ENCODE results near the gene CDCA7L. TPM values are rescaled to one million over a fixed set of nuclear protein-coding genes. Genes with fewer than 3 reads are reported as not detected.

Gene CDCA7L
- total RNA-seq (10 to 100 TPM in 1 of 2 donors, 1 to 10 TPM in 1; 7.3 to 22.6 TPM), polyA plus RNA-seq (1 to 10 TPM; 2.2 to 3.5 TPM)

- Histone ChIP-seq H3K4me1 (ENCODE audit: control insufficient read depth in 4 of 4, insufficient read depth in 4 of 4, low read length in 3 of 4) (peaks cover 1 to 16% (median 4%) of the 10 kb centered on the region in 4 donors), H3K9me3 (ENCODE audit: control insufficient read depth in 4 of 4, low read length in 3 of 4) (no peaks in the 10 kb centered on the region), H3K9ac (ENCODE audit: low read depth in 1 of 2, low read length in 2 of 2) (peak within 1 kb of the TSS; percentile 24 to 32), H3K27me3 (ENCODE audit: control insufficient read depth in 4 of 4, insufficient read depth in 4 of 4, low read length in 3 of 4) (no peaks in the 10 kb centered on the region), H3K4me3 (ENCODE audit: low read depth in 1 of 3, low read length in 3 of 3) (peak within 1 kb of the TSS; percentile 71 to 82 (median 79)), H3K27ac (ENCODE audit: low read depth in 1 of 2, low read length in 2 of 2) (peak within 1 kb of the TSS; percentile 89 to 90), H3K36me3 (ENCODE audit: control insufficient read depth in 4 of 4, insufficient read depth in 3 of 4, low read depth in 1 of 4, low read length in 3 of 4) (no peaks in the 10 kb centered on the region)
- TF ChIP-seq HNF4G (IDR thresholded peaks at IDR 0.05) (no peak), MAX (IDR thresholded peaks at IDR 0.05) (peak; percentile 1), EGR1 (IDR thresholded peaks at IDR 0.05; ENCODE audit: low read depth in 2 of 2) (peak in 1 of 2 donors; percentile 45), FOXA2 (IDR thresholded peaks at IDR 0.05) (no peak)
- under 1% methylated on average over 83 of the region's 83 CpGs for WGBS
- DNase-seq (ENCODE audit: low spot score): peak; percentile 64
These were observed at the start of gene CDCA7L for GRCh38 chr7:21945454-21946221. Gene CDCA7L (minus strand): TSS chr7:21945899. CDS start chr7:21945804, 95 bp downstream.

GRCh38 chr7:21986096-21986495, 40.4 kb upstream of the CDCA7L start:
- Histone ChIP-seq H3K27ac (ENCODE audit: low read depth in 1 of 2, low read length in 2 of 2) (no peak overlapping the region), H3K9me3 (ENCODE audit: control insufficient read depth in 4 of 4, low read length in 3 of 4) (no peaks in the 10 kb centered on the region), H3K27me3 (ENCODE audit: control insufficient read depth in 4 of 4, insufficient read depth in 4 of 4, low read length in 3 of 4) (no peaks in the 10 kb centered on the region), H3K36me3 (ENCODE audit: control insufficient read depth in 4 of 4, insufficient read depth in 3 of 4, low read depth in 1 of 4, low read length in 3 of 4) (no peaks in the 10 kb centered on the region), H3K4me1 (ENCODE audit: control insufficient read depth in 4 of 4, insufficient read depth in 4 of 4, low read length in 3 of 4) (no peaks in the 10 kb centered on the region), H3K9ac (ENCODE audit: low read depth in 1 of 2, low read length in 2 of 2) (no peak overlapping the region), H3K4me3 (ENCODE audit: low read depth in 1 of 3, low read length in 3 of 3) (no peak overlapping the region)
- no peak for DNase-seq (ENCODE audit: low spot score)
- 94% methylated on average over 5 of the region's 5 CpGs for WGBS
- TF ChIP-seq ATF3 (IDR thresholded peaks at IDR 0.05): no peak
- TF ChIP-seq GABPA (IDR thresholded peaks at IDR 0.05 in 1 of 2, conservative IDR thresholded peaks at IDR 0.05 in 1 of 2): no peak
- no peak for TF ChIP-seq REST (IDR thresholded peaks at IDR 0.05)
- TF ChIP-seq JUND (IDR thresholded peaks at IDR 0.05): no peak
- TF ChIP-seq HNF4G (IDR thresholded peaks at IDR 0.05): no peak

- DNase-seq (ENCODE audit: low spot score): no peak
- H3K4me3 ChIP-seq (ENCODE audit: low read depth in 1 of 3, low read length in 3 of 3): no peak overlapping the region
- 83% methylated on average over 2 of the region's 2 CpGs for WGBS
- TF ChIP-seq JUND (IDR thresholded peaks at IDR 0.05): no peak
- no peak for TF ChIP-seq GABPA (IDR thresholded peaks at IDR 0.05 in 1 of 2, conservative IDR thresholded peaks at IDR 0.05 in 1 of 2)
- TF ChIP-seq TAF1 (conservative IDR thresholded peaks at IDR 0.05): no peak
- TF ChIP-seq YY1 (IDR thresholded peaks at IDR 0.05): no peak
- TF ChIP-seq HNF4G (IDR thresholded peaks at IDR 0.05): no peak
- TF ChIP-seq FOXA2 (IDR thresholded peaks at IDR 0.05): no peak
- no peak for TF ChIP-seq ATF3 (IDR thresholded peaks at IDR 0.05)
- no peak for TF ChIP-seq HNF4A (conservative IDR thresholded peaks at IDR 0.05)
- TF ChIP-seq CTCF (IDR thresholded peaks at IDR 0.05; ENCODE audit: low read depth, low read length, missing input control): no peak
- TF ChIP-seq FOXA1 (IDR thresholded peaks at IDR 0.05): no peak
- TF ChIP-seq RXRA (IDR thresholded peaks at IDR 0.05): no peak
- no peak for TF ChIP-seq ZBTB33 (IDR thresholded peaks at IDR 0.05)
These were observed 38.3 kb upstream of the CDCA7L start for GRCh38 chr7:21984042-21984441.

More at GRCh38 chr7:21984042-21984441, 38.3 kb upstream of the CDCA7L start:
- H3K9me3 ChIP-seq (ENCODE audit: control insufficient read depth in 4 of 4, low read length in 3 of 4): no peaks in the 10 kb centered on the region
- H3K27ac ChIP-seq (ENCODE audit: low read depth in 1 of 2, low read length in 2 of 2): no peak overlapping the region
- no peaks in the 10 kb centered on the region for H3K27me3 ChIP-seq (ENCODE audit: control insufficient read depth in 4 of 4, insufficient read depth in 4 of 4, low read length in 3 of 4)
- H3K4me1 ChIP-seq (ENCODE audit: control insufficient read depth in 4 of 4, insufficient read depth in 4 of 4, low read length in 3 of 4): no peaks in the 10 kb centered on the region
- H3K9ac ChIP-seq (ENCODE audit: low read depth in 1 of 2, low read length in 2 of 2): no peak overlapping the region
- H3K36me3 ChIP-seq (ENCODE audit: control insufficient read depth in 4 of 4, insufficient read depth in 3 of 4, low read depth in 1 of 4, low read length in 3 of 4): no peaks in the 10 kb centered on the region

Data from liver (tissue), 9 donors.